ENCODE data around the gene ELOA2. TPM values are rescaled to one million over a fixed set of nuclear protein-coding genes. Genes with fewer than 3 reads are reported as not detected.

Gene ELOA2
- not detected in 2 replicates for total RNA-seq (ENCODE audit: low replicate concordance)
- long read RNA-seq, result 0 reads

- H3K27me3 Mint-ChIP-seq, result no peaks in the 10 kb centered on the region
- no peak for DNase-seq (ENCODE audit: extremely low spot score, unreplicated experiment)
Observed at GRCh38 chr18:47035156-47035671, at the start of gene ELOA2. TSS of gene ELOA2 (minus strand) at chr18:47035621. CDS start at chr18:47035264, 357 bp downstream.

GRCh38 chr18:47081578-47081977 is 46.2 kb upstream of the ELOA2 start:
- Mint-ChIP-seq H3K4me3 (no peak overlapping the region), H3K4me1 (ENCODE audit: unreplicated experiment) (no peaks in the 10 kb centered on the region), H3K27ac (no peak overlapping the region), H3K27me3 (no peaks in the 10 kb centered on the region), H3K36me3 (peaks cover 7% of the 10 kb centered on the region), H3K9me3 (no peaks in the 10 kb centered on the region)
- TF ChIP-seq CTCF (conservative IDR thresholded peaks at IDR 0.05), result no peak
- DNase-seq (ENCODE audit: extremely low spot score, unreplicated experiment), result no peak

More at GRCh38 chr18:47035156-47035671, at the start of gene ELOA2:
- Mint-ChIP-seq H3K36me3 (no peaks in the 10 kb centered on the region), H3K4me3 (no peak within 1 kb of the TSS), H3K4me1 (ENCODE audit: unreplicated experiment) (no peaks in the 10 kb centered on the region), H3K27ac (no peak within 1 kb of the TSS), H3K9me3 (peaks cover 7% of the 10 kb centered on the region)
- no peak for TF ChIP-seq CTCF (conservative IDR thresholded peaks at IDR 0.05)

GRCh38 chr18:47080872-47081271 is 45.5 kb upstream of the ELOA2 start:
- Mint-ChIP-seq H3K36me3 (peaks cover 4% of the 10 kb centered on the region), H3K27ac (no peak overlapping the region), H3K9me3 (no peaks in the 10 kb centered on the region), H3K27me3 (no peaks in the 10 kb centered on the region), H3K4me3 (no peak overlapping the region), H3K4me1 (ENCODE audit: unreplicated experiment) (peaks cover under 1% of the 10 kb centered on the region)
- DNase-seq (ENCODE audit: extremely low spot score, unreplicated experiment), result no peak
- no peak for TF ChIP-seq CTCF (conservative IDR thresholded peaks at IDR 0.05)

- Mint-ChIP-seq H3K36me3 (peaks cover 4% of the 10 kb centered on the region), H3K4me1 (ENCODE audit: unreplicated experiment) (peaks cover 11% of the 10 kb centered on the region), H3K9me3 (no peaks in the 10 kb centered on the region), H3K27me3 (no peaks in the 10 kb centered on the region), H3K4me3 (no peak overlapping the region), H3K27ac (no peak overlapping the region)
- DNase-seq (ENCODE audit: extremely low spot score, unreplicated experiment), result no peak
- no peak for TF ChIP-seq CTCF (conservative IDR thresholded peaks at IDR 0.05)
Observed at GRCh38 chr18:47077111-47077510, 41.7 kb upstream of the ELOA2 start.

GRCh38 chr18:47075098-47075883 is 39.9 kb upstream of the ELOA2 start:
- H3K9me3 Mint-ChIP-seq, result no peaks in the 10 kb centered on the region
- peaks cover 11% of the 10 kb centered on the region for H3K4me1 Mint-ChIP-seq (ENCODE audit: unreplicated experiment)
- no peak for TF ChIP-seq CTCF (conservative IDR thresholded peaks at IDR 0.05)
- H3K4me3 Mint-ChIP-seq, result no peak overlapping the region
- no peaks in the 10 kb centered on the region for H3K27me3 Mint-ChIP-seq
- DNase-seq (ENCODE audit: extremely low spot score, unreplicated experiment), result no peak
- H3K27ac Mint-ChIP-seq, result no peak overlapping the region
- peaks cover 4% of the 10 kb centered on the region for H3K36me3 Mint-ChIP-seq

Measured in type B pancreatic cell (in vitro differentiated cells).